H9 (cell line): ENCODE measurements around the gene ZFYVE27. TPM values are rescaled to one million over a fixed set of nuclear protein-coding genes. Genes with fewer than 3 reads are reported as not detected.

ENCODE experiments used
- DNase-seq: peaks from one replicate; pipeline ENCODE4 v3.0.0-alpha.2; 2017
- H2AFZ ChIP-seq: one replicate; pipeline ENCODE4 v1.6.1; 2013; ENCODE audit warnings: mild to moderate bottlenecking, low read length, control low read depth, moderate library complexity
- H2AK5ac ChIP-seq: 2 replicates; pipeline ENCODE4 v1.6.1; 2013; ENCODE audit warnings: low read length, control low read depth, mixed read lengths; ENCODE audit not compliant: insufficient read length
- H2BK120ac ChIP-seq: one replicate; pipeline ENCODE4 v1.6.1; 2013; ENCODE audit warnings: low read depth, mild to moderate bottlenecking, low read length, control low read depth, inconsistent platforms; ENCODE audit not compliant: poor library complexity, severe bottlenecking
- H2BK12ac ChIP-seq: 2 replicates; pipeline ENCODE4 v1.6.1; 2013; ENCODE audit warnings: low read length, control low read depth, mixed read lengths, low read depth; ENCODE audit not compliant: insufficient read length
- H2BK15ac ChIP-seq: 2 replicates; pipeline ENCODE4 v1.6.1; 2013; ENCODE audit warnings: low read depth, low read length, control low read depth
- H2BK20ac ChIP-seq: one replicate; pipeline ENCODE4 v1.6.1; 2013; ENCODE audit warnings: low read depth, mild to moderate bottlenecking, low read length, control low read depth, inconsistent platforms; ENCODE audit not compliant: poor library complexity, severe bottlenecking
- H2BK5ac ChIP-seq: 2 replicates; pipeline ENCODE4 v1.6.1; 2013; ENCODE audit warnings: low read length, control low read depth, mixed read lengths; ENCODE audit not compliant: insufficient read length
- H3K14ac ChIP-seq: 2 replicates; pipeline ENCODE4 v1.6.1; 2013; ENCODE audit warnings: low read length, control low read depth; ENCODE audit not compliant: insufficient read depth
- H3K18ac ChIP-seq: 2 replicates; pipeline ENCODE4 v1.6.1; 2013; ENCODE audit warnings: low read depth, mild to moderate bottlenecking, mixed read lengths, low read length, control low read depth; ENCODE audit not compliant: insufficient read length
- H3K23ac ChIP-seq: 2 replicates; pipeline ENCODE4 v1.6.1; 2013; ENCODE audit warnings: low read length, control low read depth, mixed read lengths, low read depth; ENCODE audit not compliant: insufficient read length
- H3K23me2 ChIP-seq: 2 replicates; pipeline ENCODE4 v1.6.1; 2013; ENCODE audit warnings: low read depth, mild to moderate bottlenecking, mixed read lengths, low read length, control low read depth; ENCODE audit not compliant: insufficient read length, poor library complexity, severe bottlenecking
- H3K27ac ChIP-seq: 2 replicates; pipeline ENCODE4 v1.5.1; 2013; ENCODE audit warnings: low read length, control low read depth, mixed read lengths, low read depth; ENCODE audit not compliant: insufficient read length
- H3K27me3 ChIP-seq: 2 replicates; pipeline ENCODE4 v1.6.1; 2013; ENCODE audit warnings: low read length, control low read depth, inconsistent platforms; ENCODE audit not compliant: insufficient read depth
- H3K4ac ChIP-seq: 2 replicates; pipeline ENCODE4 v1.6.1; 2013; ENCODE audit warnings: low read depth, mild to moderate bottlenecking, control low read depth, inconsistent platforms, low read length, moderate library complexity
- H3K4me1 ChIP-seq: 2 replicates; pipeline ENCODE4 v1.6.1; 2013; ENCODE audit warnings: low read length, control low read depth, inconsistent platforms; ENCODE audit not compliant: insufficient read depth
- H3K4me2 ChIP-seq: 2 replicates; pipeline ENCODE4 v1.6.1; 2013; ENCODE audit warnings: low read length, control low read depth, mixed read lengths; ENCODE audit not compliant: insufficient read length, insufficient read depth
- H3K56ac ChIP-seq: 2 replicates; pipeline ENCODE4 v1.6.1; 2013; ENCODE audit warnings: low read depth, mild to moderate bottlenecking, mixed read lengths, low read length, control low read depth; ENCODE audit not compliant: insufficient read length
- H3K79me1 ChIP-seq: 2 replicates; pipeline ENCODE4 v1.6.1; 2013; ENCODE audit warnings: low read depth, mild to moderate bottlenecking, moderate library complexity, low read length, control low read depth, inconsistent platforms; ENCODE audit not compliant: insufficient read depth, poor library complexity, severe bottlenecking
- H3K79me2 ChIP-seq: 2 replicates; pipeline ENCODE4 v1.6.1; 2013; ENCODE audit warnings: low read length, control low read depth, inconsistent platforms; ENCODE audit not compliant: insufficient read depth
- H3K9ac ChIP-seq: 2 replicates; pipeline ENCODE4 v1.6.1; 2013; ENCODE audit warnings: low read length, control low read depth, mixed read lengths; ENCODE audit not compliant: insufficient read length; ENCODE audit errors: extremely low read depth
- H3K9me3 ChIP-seq: one replicate; pipeline ENCODE4 v1.6.1; 2013; ENCODE audit warnings: low read depth, low read length, inconsistent platforms; ENCODE audit not compliant: control insufficient read depth
- H3T11ph ChIP-seq: one replicate; pipeline ENCODE4 v1.6.1; 2013; ENCODE audit warnings: mild to moderate bottlenecking, low read length, control low read depth, inconsistent platforms
- H4K20me1 ChIP-seq: one replicate; pipeline ENCODE4 v1.6.1; 2013; ENCODE audit not compliant: control insufficient read depth, insufficient read length, insufficient read depth
- H4K5ac ChIP-seq: 2 replicates; pipeline ENCODE4 v1.6.1; 2013; ENCODE audit warnings: low read depth, mild to moderate bottlenecking, mixed read lengths, low read length, control low read depth; ENCODE audit not compliant: insufficient read length
- H4K8ac ChIP-seq: replicated peaks from 2 replicates; pipeline ENCODE4 v1.6.1; 2013; ENCODE audit warnings: low read length, control low read depth, mixed read lengths, low read depth; ENCODE audit not compliant: insufficient read length
- H4K91ac ChIP-seq: 2 replicates; pipeline ENCODE4 v1.6.1; 2013; ENCODE audit warnings: low read depth, mild to moderate bottlenecking, moderate library complexity, mixed read lengths, low read length, control low read depth; ENCODE audit not compliant: insufficient read length
- H3K27ac Mint-ChIP-seq, 3 experiments: 2 replicates in 2 of 3; 3 replicates in 1 of 3; pipeline ENCODE4 v1.8.0; 2020 to 2021; ENCODE audit warnings: mixed read lengths in 3 of 3, mild to moderate bottlenecking in 1 of 3, moderate library complexity in 1 of 3
- H3K27me3 Mint-ChIP-seq: 2 replicates; pipeline ENCODE4 v1.8.0; 2021; ENCODE audit warnings: low read depth, mild to moderate bottlenecking, moderate library complexity, mixed read lengths
- H3K36me3 Mint-ChIP-seq, 3 experiments: 2 replicates in 2 of 3; 3 replicates in 1 of 3; pipeline ENCODE4 v1.8.0; 2020 to 2021; ENCODE audit warnings: low read depth in 3 of 3, mixed read lengths in 3 of 3; ENCODE audit not compliant: insufficient read depth in 1 of 3
- H3K4me1 Mint-ChIP-seq, 2 experiments: 2 replicates each; pipeline ENCODE4 v1.8.0; 2020; ENCODE audit warnings: mixed read lengths in 2 of 2
- H3K4me3 Mint-ChIP-seq, 2 experiments: 2 replicates in 1 of 2; 3 replicates in 1 of 2; pipeline ENCODE4 v1.8.0; 2020 to 2021; ENCODE audit warnings: mild to moderate bottlenecking in 2 of 2, mixed read lengths in 2 of 2, moderate library complexity in 1 of 2
- H3K9me3 Mint-ChIP-seq, 2 experiments: 2 replicates in 1 of 2; 3 replicates in 1 of 2; pipeline ENCODE4 v1.8.0; 2020; ENCODE audit warnings: mild to moderate bottlenecking in 2 of 2, mixed read lengths in 2 of 2, moderate library complexity in 1 of 2
- WGBS: extraction: QIAGEN DNeasy Blood & Tissue Kit; methylation state at CpG from one replicate; pipeline ENCODE4 v1.1.7; 2013; ENCODE audit warnings: missing lambda C conversion rate, low lambda C conversion rate, mixed read lengths; ENCODE audit not compliant: insufficient read length; ENCODE audit errors: extremely low coverage; 5-methylcytosine and 5-hydroxymethylcytosine counted together
- total RNA-seq: library from RNA; stranded (reverse); gene quantifications from 2 replicates; pipeline ENCODE4 v1.2.1, GENCODE V29; 2021
- TF ChIP-seq, protein P1 (sequence below): fragments of 200-600 bp; sonication (generic); conservative IDR thresholded peaks from 3 replicates; pipeline ENCODE4 v1.8.0; 2021; ENCODE audit warnings: antibody characterized with exemption, mild to moderate bottlenecking

Gene ZFYVE27
- total RNA-seq, 1 experiment from 2014 or later, result 33.2 TPM

DNA sequence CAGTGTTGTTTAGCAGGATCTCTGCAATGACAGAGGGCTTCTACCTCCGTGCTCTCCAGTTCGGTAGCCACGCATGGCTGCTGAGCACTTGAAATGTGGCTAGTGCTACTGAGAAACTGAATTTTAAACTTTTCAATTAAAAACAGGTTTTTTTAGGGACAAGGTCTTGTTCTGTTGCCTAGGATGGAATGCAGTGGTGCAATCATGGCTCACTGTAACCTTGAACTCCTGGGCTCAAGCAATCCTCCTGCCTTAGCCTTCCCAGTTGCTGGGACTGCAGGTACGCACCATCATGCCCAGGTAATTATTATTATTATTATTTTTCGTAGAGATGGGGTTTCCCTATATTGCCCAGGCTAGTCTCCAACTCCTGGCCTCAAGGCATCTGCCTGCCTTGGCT, 48.3 kb downstream of the ZFYVE27 start:
- Histone ChIP-seq H3K9me3 (no peaks in the 10 kb centered on the region), H3K9ac (no peak overlapping the region), H4K20me1 (peaks cover 4% of the 10 kb centered on the region), H3K79me2 (no peaks in the 10 kb centered on the region), H2AFZ (no peak overlapping the region), H2BK12ac (no peak overlapping the region), H2BK20ac (no peak overlapping the region), H2BK15ac (no peak overlapping the region), H3T11ph (no peak overlapping the region), H3K23me2 (no peaks in the 10 kb centered on the region), H3K4ac (no peak overlapping the region), H3K14ac (no peak overlapping the region), H4K5ac (no peak overlapping the region), H3K79me1 (no peaks in the 10 kb centered on the region), H3K23ac (no peak overlapping the region), H3K27me3 (no peaks in the 10 kb centered on the region), H2BK120ac (no peak overlapping the region), H3K4me2 (no peak overlapping the region), H4K91ac (no peak overlapping the region), H3K18ac (no peak overlapping the region), H2AK5ac (no peak overlapping the region), H2BK5ac (no peak overlapping the region), H3K56ac (no peak overlapping the region), H3K4me1 (peaks cover 1% of the 10 kb centered on the region; the same call in 1 of the 2 replicates), H4K8ac (no peak overlapping the region), H3K27ac (no peak overlapping the region)
- WGBS, result no CpG with 5 or more reads among the region's 5 CpGs
- H3K4me3 Mint-ChIP-seq, result no peak overlapping the region
- no peaks in the 10 kb centered on the region; the same call in 1 of the 2 replicates for H3K27me3 Mint-ChIP-seq
- TF ChIP-seq, protein P1, sequence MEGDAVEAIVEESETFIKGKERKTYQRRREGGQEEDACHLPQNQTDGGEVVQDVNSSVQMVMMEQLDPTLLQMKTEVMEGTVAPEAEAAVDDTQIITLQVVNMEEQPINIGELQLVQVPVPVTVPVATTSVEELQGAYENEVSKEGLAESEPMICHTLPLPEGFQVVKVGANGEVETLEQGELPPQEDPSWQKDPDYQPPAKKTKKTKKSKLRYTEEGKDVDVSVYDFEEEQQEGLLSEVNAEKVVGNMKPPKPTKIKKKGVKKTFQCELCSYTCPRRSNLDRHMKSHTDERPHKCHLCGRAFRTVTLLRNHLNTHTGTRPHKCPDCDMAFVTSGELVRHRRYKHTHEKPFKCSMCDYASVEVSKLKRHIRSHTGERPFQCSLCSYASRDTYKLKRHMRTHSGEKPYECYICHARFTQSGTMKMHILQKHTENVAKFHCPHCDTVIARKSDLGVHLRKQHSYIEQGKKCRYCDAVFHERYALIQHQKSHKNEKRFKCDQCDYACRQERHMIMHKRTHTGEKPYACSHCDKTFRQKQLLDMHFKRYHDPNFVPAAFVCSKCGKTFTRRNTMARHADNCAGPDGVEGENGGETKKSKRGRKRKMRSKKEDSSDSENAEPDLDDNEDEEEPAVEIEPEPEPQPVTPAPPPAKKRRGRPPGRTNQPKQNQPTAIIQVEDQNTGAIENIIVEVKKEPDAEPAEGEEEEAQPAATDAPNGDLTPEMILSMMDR, result no peak
- H3K4me1 Mint-ChIP-seq, result peaks cover 19 to 26% of the 10 kb centered on the region in 2 experiments
- no peaks in the 10 kb centered on the region for H3K9me3 Mint-ChIP-seq
- H3K36me3 Mint-ChIP-seq, result no peaks in the 10 kb centered on the region
- no peak for DNase-seq
- H3K27ac Mint-ChIP-seq, result no peak overlapping the region
